B cell (primary cell): ENCODE measurements around the gene LIPC. TPM values are rescaled to one million over a fixed set of nuclear protein-coding genes. Genes with fewer than 3 reads are reported as not detected.

Experiments
- ATAC-seq: fragments of 200-7000 bp; cut with Tn5 transposase; one replicate; pipeline ENCODE4 v1.10.0; 2021; ENCODE audit warnings: low read depth, mild to moderate bottlenecking, moderate number of reproducible peaks, moderate library complexity
- CTCF ChIA-PET: fragments of 350-600 bp; sonication (Branson Sonifier 250); formaldehyde crosslinking; loops from one replicate; lab custom pipeline; 2021; ENCODE audit warnings: antibody characterized with exemption, inconsistent platforms; lab: Charles Lee
- POLR2A ChIA-PET: fragments of 350-600 bp; sonication (Branson Sonifier 250); formaldehyde crosslinking; loops from one replicate; lab custom pipeline; 2021; ENCODE audit warnings: antibody characterized with exemption; lab: Charles Lee
- DNase-seq: peaks from one replicate; pipeline ENCODE4 v3.0.0; 2013
- H2AFZ ChIP-seq: 2 replicates; pipeline ENCODE4 v1.6.1; 2012; ENCODE audit warnings: mild to moderate bottlenecking, low read depth, low read length; ENCODE audit not compliant: insufficient read depth, poor library complexity, severe bottlenecking
- H3K27ac ChIP-seq, 2 donors: 1 replicate in 1 of 2; 2 replicates in 1 of 2; pipeline ENCODE4 v1.5.1; 2012 to 2013; ENCODE audit warnings: low read length in 2 of 2, mild to moderate bottlenecking in 2 of 2, moderate library complexity in 1 of 2
- H3K27me3 ChIP-seq, 4 experiments: fragments of 200-600 bp in 1 of 4; sonication (generic) in 1 of 4; replicated peaks in 1 of 4; 1 replicate in 2 of 4; 2 replicates in 2 of 4; pipeline versions ENCODE4 v1.6.1 to v1.7.0; 2013 to 2016; ENCODE audit warnings: low read length in 3 of 4, mild to moderate bottlenecking in 2 of 4, mixed read lengths in 1 of 4, moderate library complexity in 1 of 4; ENCODE audit not compliant: insufficient read depth in 4 of 4, control insufficient read depth in 3 of 4; ENCODE audit errors: control extremely low read depth in 1 of 4
- H3K36me3 ChIP-seq, 2 experiments: replicated peaks in 1 of 2; 1 replicate in 1 of 2; 2 replicates in 1 of 2; pipeline versions ENCODE4 v1.6.1 to v1.7.1; 2013; ENCODE audit warnings: low read length in 1 of 2; ENCODE audit not compliant: insufficient read depth in 2 of 2, control insufficient read depth in 1 of 2; ENCODE audit errors: control extremely low read depth in 1 of 2, extremely low read depth in 1 of 2
- H3K4me1 ChIP-seq, 2 donors: fragments of 200-600 bp in 1 of 2; sonication (generic) in 1 of 2; 1 replicate in 1 of 2; 2 replicates in 1 of 2; pipeline versions ENCODE4 v1.5.1 to v1.6.1; 2013 to 2017; ENCODE audit warnings: low read length in 2 of 2; ENCODE audit not compliant: control insufficient read depth in 2 of 2, insufficient read depth in 2 of 2
- H3K4me2 ChIP-seq: replicated peaks from 2 replicates; pipeline ENCODE3; 2012; ENCODE audit warnings: mild to moderate bottlenecking, low read depth, low read length; ENCODE audit not compliant: poor library complexity, severe bottlenecking
- H3K4me3 ChIP-seq, 5 experiments: fragments of 200-600 bp in 1 of 5; sonication (generic) in 1 of 5; 1 replicate in 3 of 5; 2 replicates in 2 of 5; pipeline versions ENCODE4 v1.5.1 to v1.7.0; 2011 to 2016; ENCODE audit warnings: low read length in 4 of 5, mild to moderate bottlenecking in 4 of 5, low read depth in 2 of 5, control low read depth in 1 of 5, moderate library complexity in 1 of 5; ENCODE audit not compliant: insufficient read depth in 1 of 5; ENCODE audit errors: control extremely low read depth in 1 of 5, extremely low read depth in 1 of 5
- H3K79me2 ChIP-seq: fragments of 200-600 bp; sonication (generic); one replicate; pipeline ENCODE4 v1.6.0; 2016; ENCODE audit warnings: low read length; ENCODE audit not compliant: control insufficient read depth, insufficient read depth
- H3K9ac ChIP-seq: fragments of 200-600 bp; sonication (generic); 2 replicates; pipeline ENCODE4 v1.6.1; 2017; ENCODE audit warnings: mild to moderate bottlenecking, low read length, moderate library complexity
- H3K9me3 ChIP-seq, 3 donors: one replicate each; pipeline versions ENCODE4 v1.6.1 to v1.7.1; 2013; ENCODE audit warnings: low read length in 2 of 3; ENCODE audit not compliant: control insufficient read depth in 2 of 3, insufficient read depth in 1 of 3; ENCODE audit errors: control extremely low read depth in 1 of 3
- H4K20me1 ChIP-seq: 2 replicates; pipeline ENCODE4 v1.6.0; 2012; ENCODE audit warnings: mild to moderate bottlenecking, low read length; ENCODE audit not compliant: insufficient read depth, control insufficient read depth, poor library complexity, severe bottlenecking
- H3K27ac Mint-ChIP-seq: one replicate; pipeline ENCODE4 v1.8.0; 2021; ENCODE audit warnings: mixed read lengths
- H3K27me3 Mint-ChIP-seq: one replicate; pipeline ENCODE4 v1.8.0; 2021; ENCODE audit warnings: mixed read lengths
- H3K4me1 Mint-ChIP-seq: one replicate; pipeline ENCODE4 v1.8.0; 2021; ENCODE audit warnings: mixed read lengths
- H3K4me3 Mint-ChIP-seq: one replicate; pipeline ENCODE4 v1.8.0; 2021; ENCODE audit warnings: mixed read lengths
- H3K9me3 Mint-ChIP-seq: one replicate; pipeline ENCODE4 v1.8.0; 2022; ENCODE audit warnings: mixed read lengths; ENCODE audit not compliant: insufficient read depth
- EZH2 ChIP-seq: IDR thresholded peaks from 2 replicates; pipeline ENCODE4 v1.6.1; 2012; ENCODE audit warnings: borderline replicate concordance, low read depth, mild to moderate bottlenecking, moderate library complexity, low read length; ENCODE audit not compliant: insufficient read depth, poor library complexity, severe bottlenecking
- WGBS: methylation state at CpG from one replicate; pipeline ENCODE4 v1.1.5; 2013; ENCODE audit warnings: missing lambda C conversion rate; ENCODE audit not compliant: insufficient coverage; 5-methylcytosine and 5-hydroxymethylcytosine counted together
- intact Hi-C: fragments of 100-400 bp; cut with micrococcal nuclease; formaldehyde crosslinking; loops from one replicate; pipeline ENCODE4 v1.10.0; 2022
- polyA plus RNA-seq: library from polyadenylated mRNA; depleted of rRNA; stranded (reverse); fragments of >200 nt; gene quantifications from 2 replicates; pipeline ENCODE4 v1.2.3, GENCODE V29; 2012
- total RNA-seq, 2 donors: library from RNA; stranded (reverse); fragments of 120-200 nt in 1 of 2; gene quantifications; 1 replicate in 1 of 2; 2 replicates in 1 of 2; pipeline versions ENCODE4 v1.2.3 to v1.2.4, GENCODE V29; 2013 to 2022
- TF ChIP-seq, protein P1 (sequence below): fragments of 200-600 bp; IDR thresholded peaks from one replicate; pipeline ENCODE4 v1.8.0; 2022; ENCODE audit warnings: antibody characterized with exemption, mild to moderate bottlenecking

LIPC gene
- total and polyA plus RNA-seq, 2 donors (not counting 1 experiment from before 2014, with no cell fraction given), result not detected

DNA sequence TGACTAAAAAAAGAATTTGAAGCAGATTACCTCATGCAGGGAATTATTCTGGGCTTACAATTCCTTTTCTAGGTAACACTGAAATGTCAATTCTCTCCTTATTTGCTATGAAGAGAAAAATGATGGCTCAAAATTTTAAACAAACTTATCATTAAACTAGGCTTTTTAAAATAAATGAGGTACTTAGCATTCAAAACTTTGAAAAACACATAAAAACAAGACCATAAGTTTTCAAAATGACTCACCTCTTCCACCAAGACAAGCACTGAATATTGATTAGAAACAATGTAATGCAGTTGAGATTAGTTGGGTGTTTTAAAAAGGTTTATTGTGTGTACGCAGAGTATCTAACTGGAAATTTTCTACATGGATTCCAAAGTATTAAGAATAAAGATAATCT, 163.1 kb downstream of the LIPC start:
- ATAC-seq, result no peak
- H3K4me1 Mint-ChIP-seq, result no peaks in the 10 kb centered on the region
- Histone ChIP-seq H4K20me1 (no peaks in the 10 kb centered on the region), H3K27ac (no peak overlapping the region), H2AFZ (no peak overlapping the region), H3K4me2 (no peak overlapping the region), H3K4me1 (no peaks in the 10 kb centered on the region), H3K9me3 (no peaks in the 10 kb centered on the region), H3K27me3 (no peaks in the 10 kb centered on the region), H3K79me2 (no peaks in the 10 kb centered on the region), H3K4me3 (no peak overlapping the region), H3K9ac (no peak overlapping the region), H3K36me3 (peaks cover 4 to 24% of the 10 kb centered on the region in 2 experiments)
- ChIA-PET POLR2A (no interaction called here), CTCF (no interaction called here)
- no CpG with 5 or more reads among the region's 1 CpG for WGBS
- TF ChIP-seq EZH2, result no peak
- TF ChIP-seq, protein P1, sequence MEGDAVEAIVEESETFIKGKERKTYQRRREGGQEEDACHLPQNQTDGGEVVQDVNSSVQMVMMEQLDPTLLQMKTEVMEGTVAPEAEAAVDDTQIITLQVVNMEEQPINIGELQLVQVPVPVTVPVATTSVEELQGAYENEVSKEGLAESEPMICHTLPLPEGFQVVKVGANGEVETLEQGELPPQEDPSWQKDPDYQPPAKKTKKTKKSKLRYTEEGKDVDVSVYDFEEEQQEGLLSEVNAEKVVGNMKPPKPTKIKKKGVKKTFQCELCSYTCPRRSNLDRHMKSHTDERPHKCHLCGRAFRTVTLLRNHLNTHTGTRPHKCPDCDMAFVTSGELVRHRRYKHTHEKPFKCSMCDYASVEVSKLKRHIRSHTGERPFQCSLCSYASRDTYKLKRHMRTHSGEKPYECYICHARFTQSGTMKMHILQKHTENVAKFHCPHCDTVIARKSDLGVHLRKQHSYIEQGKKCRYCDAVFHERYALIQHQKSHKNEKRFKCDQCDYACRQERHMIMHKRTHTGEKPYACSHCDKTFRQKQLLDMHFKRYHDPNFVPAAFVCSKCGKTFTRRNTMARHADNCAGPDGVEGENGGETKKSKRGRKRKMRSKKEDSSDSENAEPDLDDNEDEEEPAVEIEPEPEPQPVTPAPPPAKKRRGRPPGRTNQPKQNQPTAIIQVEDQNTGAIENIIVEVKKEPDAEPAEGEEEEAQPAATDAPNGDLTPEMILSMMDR, result no peak
- no peak overlapping the region for H3K4me3 Mint-ChIP-seq
- no peaks in the 10 kb centered on the region for H3K27me3 Mint-ChIP-seq
- H3K9me3 Mint-ChIP-seq, result no peaks in the 10 kb centered on the region
- H3K27ac Mint-ChIP-seq, result no peak overlapping the region
- intact Hi-C loops, result no loop called here
- DNase-seq, result no peak

DNA sequence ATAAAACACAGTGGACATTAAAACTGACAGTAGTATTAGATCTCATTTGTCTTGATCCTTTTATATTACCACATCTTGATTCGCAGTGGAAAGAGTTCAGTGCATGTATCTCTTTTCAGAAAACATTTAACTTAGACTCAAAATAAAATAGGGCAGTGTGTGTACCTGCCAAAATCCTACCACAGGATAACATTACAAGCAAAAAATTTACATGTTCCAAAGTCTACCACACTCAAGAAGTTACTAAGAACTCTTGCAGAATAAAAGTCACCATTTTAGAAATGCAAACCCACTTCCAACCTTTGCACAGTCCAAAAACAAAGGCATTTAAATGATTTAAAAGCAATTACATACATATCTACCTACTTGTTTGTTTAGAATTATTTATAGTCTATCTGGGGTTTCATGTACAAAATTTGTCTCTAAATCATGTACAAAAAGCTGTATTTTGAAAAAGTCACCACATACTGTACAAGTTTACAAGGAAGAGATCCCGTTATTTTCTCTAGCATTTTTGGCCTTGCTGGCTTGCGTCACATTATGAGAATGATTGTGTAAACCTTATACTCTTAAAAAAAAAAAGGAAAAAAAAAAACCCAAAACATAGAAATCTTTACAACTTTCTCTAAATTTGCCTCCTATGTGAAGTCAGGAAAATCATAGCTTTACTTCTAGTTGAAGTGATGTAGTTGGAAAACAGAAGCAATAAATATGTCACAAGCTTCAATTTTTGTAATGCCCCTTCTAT, 163.9 kb downstream of the LIPC start:
- ChIA-PET CTCF (no interaction called here), POLR2A (no interaction called here)
- no peak overlapping the region for H3K4me3 ChIP-seq
- H3K27ac ChIP-seq, result no peak overlapping the region
- no peak overlapping the region for H3K27ac Mint-ChIP-seq
- no peaks in the 10 kb centered on the region for H4K20me1 ChIP-seq
- no peaks in the 10 kb centered on the region for H3K9me3 Mint-ChIP-seq
- no peaks in the 10 kb centered on the region for H3K27me3 ChIP-seq
- TF ChIP-seq, protein P1, result no peak
- TF ChIP-seq EZH2, result no peak
- H3K9ac ChIP-seq, result no peak overlapping the region
- peaks cover 4 to 24% of the 10 kb centered on the region in 2 experiments for H3K36me3 ChIP-seq
- H3K4me1 ChIP-seq, result no peaks in the 10 kb centered on the region
- no peaks in the 10 kb centered on the region for H3K4me1 Mint-ChIP-seq
- no peak overlapping the region for H3K4me2 ChIP-seq
- no CpG with 5 or more reads among the region's 3 CpGs for WGBS
- DNase-seq (no peak), ATAC-seq (no peak)
- no peaks in the 10 kb centered on the region for H3K79me2 ChIP-seq
- H3K27me3 Mint-ChIP-seq, result no peaks in the 10 kb centered on the region
- no peak overlapping the region for H2AFZ ChIP-seq
- no peaks in the 10 kb centered on the region for H3K9me3 ChIP-seq
- no peak overlapping the region for H3K4me3 Mint-ChIP-seq
- intact Hi-C loops, result no loop called here
